Measurements from ENCODE around the gene MED27.
A peak's percentile ranks its signal among the peaks of the same experiment; 100 is the strongest.
"Not testable (repeated sequence)": the region's sequence is repeated elsewhere in the genome, so short reads cannot be mapped to it uniquely, and the experiment has no call there.

MED27 gene

GRCh38 chr9:131923132-131923671, 156.5 kb downstream of the MED27 start:
- no peak for DNase-seq (ENCODE audit: low spot score)

- DNase-seq (ENCODE audit: low spot score), result not testable (repeated sequence)
Measured at GRCh38 chr9:131921635-131922034, 158.0 kb downstream of the MED27 start.

DNA sequence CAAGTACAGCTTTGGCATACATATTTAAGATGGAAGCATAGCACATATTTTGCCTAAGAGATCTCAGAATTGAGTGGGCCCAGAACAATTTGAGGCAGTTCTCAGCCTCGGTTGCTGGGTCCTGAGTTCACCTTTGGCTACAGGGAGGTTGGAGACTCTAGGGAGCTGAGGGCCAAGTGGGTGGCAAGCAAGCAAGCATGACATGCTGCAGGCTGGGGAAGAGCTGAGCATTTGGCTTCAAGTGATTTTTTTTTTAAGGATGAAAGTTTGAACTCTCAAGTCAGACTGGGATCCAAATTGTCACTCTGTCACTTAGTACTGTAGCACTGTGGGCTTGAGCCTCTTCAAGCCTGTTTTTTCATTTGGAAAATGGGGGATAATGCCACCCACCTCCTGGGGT, 160.5 kb downstream of the MED27 start:
- DNase-seq (ENCODE audit: low spot score), result no peak

GRCh38 chr9:131918481-131918880, 161.2 kb downstream of the MED27 start:
- DNase-seq (ENCODE audit: low spot score), result no peak

DNA sequence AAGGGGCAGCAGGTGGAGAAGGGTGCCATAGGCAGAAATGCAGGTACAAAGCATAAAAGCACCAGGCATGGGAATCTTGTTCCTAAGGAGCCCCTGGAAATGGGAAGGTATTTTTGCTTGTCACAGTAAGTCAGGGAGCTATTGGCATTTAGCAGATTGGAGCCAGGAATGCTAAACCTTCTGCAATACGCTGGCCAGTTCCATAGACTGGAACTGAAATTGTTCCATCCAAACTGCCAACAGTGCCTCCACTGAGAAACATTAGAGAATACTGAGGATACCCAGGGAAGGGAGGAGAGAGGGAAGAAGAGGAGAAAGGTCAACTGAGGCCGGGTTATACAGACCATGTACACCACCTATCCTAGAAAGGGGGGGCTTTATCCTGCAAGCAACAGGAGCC, 162.7 kb downstream of the MED27 start:
- DNase-seq (ENCODE audit: low spot score), result no peak

DNA sequence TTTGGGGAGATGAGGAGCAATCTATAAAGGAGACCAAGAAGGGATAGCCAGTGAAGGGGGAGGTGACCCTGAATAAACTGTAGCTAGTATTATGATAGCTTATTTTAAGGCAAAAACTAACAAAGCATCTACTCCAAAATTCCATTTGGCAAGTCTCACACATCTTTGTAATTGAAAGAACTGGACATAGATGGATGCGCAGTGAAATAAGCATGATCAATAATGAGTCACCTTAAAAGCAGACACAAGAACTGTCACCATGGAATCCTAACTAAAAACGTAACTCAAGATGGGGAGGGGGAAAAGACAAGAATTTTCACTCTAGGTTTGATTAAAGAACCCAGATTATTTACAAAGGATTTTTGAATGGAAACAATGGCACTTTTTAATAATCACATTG, 164.5 kb downstream of the MED27 start:
- no peak for DNase-seq (ENCODE audit: low spot score)

DNA sequence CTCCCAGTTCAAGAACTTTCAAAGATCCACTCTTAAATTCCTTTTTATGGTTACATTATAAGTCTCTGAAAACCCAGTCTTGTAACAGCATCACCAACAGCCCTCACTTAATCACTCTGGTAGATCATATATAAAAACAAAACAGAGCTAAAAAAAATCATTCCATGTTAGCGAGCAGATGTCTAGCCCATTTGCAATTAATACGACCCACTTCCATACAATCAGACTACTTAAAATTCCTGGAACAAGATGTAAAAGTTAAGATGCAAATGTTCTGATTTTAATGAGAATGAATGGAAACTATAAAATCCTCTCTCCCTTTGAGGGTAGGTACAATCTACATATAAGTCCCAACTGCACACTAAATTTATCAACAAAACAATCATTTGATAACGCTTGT, 167.0 kb downstream of the MED27 start:
- DNase-seq (ENCODE audit: low spot score), result no peak

DNA sequence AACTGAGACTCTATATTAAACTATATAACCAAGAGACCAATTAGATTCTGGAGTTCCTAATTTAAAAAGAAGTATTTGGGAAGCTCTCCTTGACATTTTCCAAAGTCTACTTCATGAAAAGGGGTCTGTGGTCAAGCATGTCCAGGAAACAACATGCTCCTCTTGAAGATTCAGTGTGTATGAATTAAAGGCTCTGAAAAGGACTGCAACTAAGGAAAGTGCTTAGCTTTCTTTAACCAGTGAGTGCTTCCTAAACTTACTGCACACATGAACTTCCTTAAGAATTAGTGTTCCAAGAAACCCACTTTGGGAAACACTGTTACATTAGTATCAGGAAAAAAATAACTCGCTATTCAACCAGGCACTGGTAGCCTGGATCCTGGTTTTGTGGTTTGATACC, 167.6 kb downstream of the MED27 start:
- DNase-seq (ENCODE audit: low spot score), result no peak

GRCh38 chr9:131910572-131910971, 169.1 kb downstream of the MED27 start:
- no peak for DNase-seq (ENCODE audit: low spot score)

- no peak for DNase-seq (ENCODE audit: low spot score)
Measured at GRCh38 chr9:131905144-131905543, 174.5 kb downstream of the MED27 start.

- no peak for DNase-seq (ENCODE audit: low spot score)
Measured at GRCh38 chr9:131899296-131900228, 180.1 kb downstream of the MED27 start.

DNA sequence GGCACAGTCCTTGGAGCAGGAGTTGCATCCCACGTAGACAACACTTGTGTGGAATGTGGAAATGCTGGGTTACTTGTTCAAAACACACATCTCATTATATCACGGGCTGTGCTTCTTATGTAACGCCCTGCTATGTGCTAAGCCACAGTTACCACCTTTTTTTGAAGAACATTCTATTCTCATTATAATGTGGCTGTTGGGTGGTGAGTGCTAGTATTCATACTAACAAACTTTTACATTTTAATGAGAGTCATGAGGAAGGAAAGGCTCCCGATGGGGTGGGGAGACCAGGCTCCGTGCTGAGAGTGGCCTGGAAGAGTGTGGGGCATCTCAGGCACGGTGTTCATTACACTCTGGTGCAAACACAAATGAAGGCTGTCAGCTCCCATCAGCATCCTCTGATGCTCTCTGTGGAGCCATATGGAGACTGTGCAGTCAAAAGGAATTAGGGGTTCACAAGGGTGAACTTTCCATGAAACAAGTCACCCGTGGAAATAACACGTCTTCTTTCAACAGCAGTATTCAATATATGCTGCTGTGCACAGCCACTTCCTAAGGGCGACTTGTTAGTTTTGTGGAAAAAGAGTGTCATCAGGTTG, 186.7 kb downstream of the MED27 start:
- no peak for DNase-seq (ENCODE audit: low spot score)

- no peak for DNase-seq (ENCODE audit: low spot score)
Measured at GRCh38 chr9:131892162-131892707, 187.4 kb downstream of the MED27 start.

DNA sequence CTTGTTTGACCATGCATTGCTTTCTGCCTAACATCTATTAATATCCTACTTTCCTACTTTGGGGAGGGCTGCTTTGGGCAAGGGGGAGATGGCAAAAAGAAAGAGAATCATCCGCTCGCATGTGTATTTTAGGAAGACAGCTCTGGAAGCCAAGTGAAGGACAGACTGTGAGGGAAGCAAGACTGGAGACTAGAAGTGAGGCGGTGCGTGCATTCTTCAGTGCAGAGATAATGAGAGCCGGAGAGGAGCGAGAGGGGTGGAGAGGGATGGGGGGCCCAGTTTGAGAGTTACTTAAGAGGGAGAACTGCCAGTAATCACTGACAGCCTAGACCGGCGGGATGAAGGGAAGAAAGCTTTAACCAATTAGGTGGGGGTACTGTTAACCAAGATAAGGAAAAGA, 188.1 kb downstream of the MED27 start:
- no peak for DNase-seq (ENCODE audit: low spot score)

- DNase-seq (ENCODE audit: low spot score), result no peak
Measured at GRCh38 chr9:131889437-131890251, 190.0 kb downstream of the MED27 start.

DNA sequence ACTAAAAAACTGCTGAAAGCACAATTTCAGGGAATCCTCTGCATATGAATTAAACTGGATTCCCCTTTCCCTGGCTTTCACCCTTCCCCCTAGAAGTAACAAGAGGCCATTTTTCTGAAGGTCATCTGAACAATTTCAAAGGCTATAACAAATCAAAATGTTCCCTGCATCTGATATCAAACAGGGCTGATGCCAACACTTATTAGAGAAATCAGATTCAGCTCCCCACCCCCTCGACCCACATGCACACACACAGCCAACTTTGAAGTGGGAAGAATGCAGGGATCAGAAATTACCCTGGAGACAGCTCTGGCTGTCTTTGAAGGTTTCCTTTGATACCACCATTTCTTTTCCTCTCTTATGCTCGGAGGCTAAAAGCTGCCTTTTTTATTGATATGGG, 190.7 kb downstream of the MED27 start:
- DNase-seq (ENCODE audit: low spot score), result no peak

GRCh38 chr9:131887680-131888079, 192.0 kb downstream of the MED27 start:
- DNase-seq (ENCODE audit: low spot score), result no peak

DNA sequence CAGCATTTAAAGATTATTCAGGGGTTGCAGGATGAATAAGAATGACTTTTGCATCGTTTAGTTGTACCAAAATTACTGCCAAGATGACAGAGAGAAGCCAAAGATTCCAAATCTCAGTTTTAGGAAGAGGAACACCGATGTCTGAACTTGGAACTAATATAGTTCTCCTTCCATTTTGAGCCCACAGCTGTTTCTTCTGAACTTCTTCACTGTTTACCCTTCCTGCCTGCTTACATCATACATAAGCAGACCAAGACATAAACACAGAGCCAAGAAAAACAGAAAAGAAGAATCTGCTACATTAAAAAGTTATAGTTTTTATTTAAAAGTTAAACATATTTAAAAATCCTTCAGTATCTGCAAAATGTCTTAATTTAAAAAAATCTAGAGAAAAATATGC, 192.8 kb downstream of the MED27 start:
- DNase-seq (ENCODE audit: low spot score), result no peak

GRCh38 chr9:131885144-131885609, 194.5 kb downstream of the MED27 start:
- DNase-seq (ENCODE audit: low spot score), result peak; percentile 60

GRCh38 chr9:131884222-131884621, 195.4 kb downstream of the MED27 start:
- no peak for DNase-seq (ENCODE audit: low spot score)

DNA sequence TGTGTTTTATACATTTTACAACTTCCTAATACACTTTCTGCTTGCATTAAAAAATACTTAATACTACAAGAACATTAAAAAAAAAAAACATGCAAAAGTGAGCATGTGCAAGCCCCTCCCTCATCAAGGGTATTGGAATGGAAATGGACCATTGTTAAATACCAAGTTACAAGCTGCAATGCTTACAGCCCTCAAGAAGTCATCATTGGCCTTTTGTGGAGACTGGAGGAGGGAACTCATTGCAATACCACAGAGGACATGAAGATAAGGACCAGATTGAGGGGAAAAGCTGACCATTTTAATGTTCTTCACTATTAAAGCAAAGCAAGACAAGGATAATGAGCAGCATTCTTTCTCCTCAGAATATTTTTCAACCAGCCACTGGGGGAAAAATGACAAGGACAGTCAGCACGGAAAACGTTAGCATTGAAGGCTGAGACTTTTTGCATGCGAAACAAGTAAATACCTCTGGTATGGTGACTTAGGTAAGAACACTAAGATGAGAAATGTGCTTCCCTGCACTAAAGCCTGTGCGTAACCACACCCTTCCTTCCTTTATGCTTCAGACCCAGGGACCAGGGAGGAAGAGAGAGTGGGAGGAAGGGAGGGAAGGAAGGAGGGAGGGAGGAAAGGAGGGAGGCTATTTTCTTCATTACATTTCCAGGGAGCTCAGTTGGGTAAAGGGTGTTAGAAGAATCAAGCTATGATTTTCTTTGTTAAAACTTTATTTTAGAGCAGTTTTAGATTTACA, 198.7 kb downstream of the MED27 start:
- DNase-seq (ENCODE audit: low spot score), result no peak
